Hematopoietic multipotent progenitor cell treated with erythropoietin and hydrocortisone succinate and interleukin-3 and kit ligand, for 4 days (in vitro differentiated cells): ENCODE measurements around the gene TRMT1.

Source experiments
- DNase-seq: peaks from one replicate; pipeline ENCODE4 v3.0.0-alpha.2; 2015

The TRMT1 gene

DNA sequence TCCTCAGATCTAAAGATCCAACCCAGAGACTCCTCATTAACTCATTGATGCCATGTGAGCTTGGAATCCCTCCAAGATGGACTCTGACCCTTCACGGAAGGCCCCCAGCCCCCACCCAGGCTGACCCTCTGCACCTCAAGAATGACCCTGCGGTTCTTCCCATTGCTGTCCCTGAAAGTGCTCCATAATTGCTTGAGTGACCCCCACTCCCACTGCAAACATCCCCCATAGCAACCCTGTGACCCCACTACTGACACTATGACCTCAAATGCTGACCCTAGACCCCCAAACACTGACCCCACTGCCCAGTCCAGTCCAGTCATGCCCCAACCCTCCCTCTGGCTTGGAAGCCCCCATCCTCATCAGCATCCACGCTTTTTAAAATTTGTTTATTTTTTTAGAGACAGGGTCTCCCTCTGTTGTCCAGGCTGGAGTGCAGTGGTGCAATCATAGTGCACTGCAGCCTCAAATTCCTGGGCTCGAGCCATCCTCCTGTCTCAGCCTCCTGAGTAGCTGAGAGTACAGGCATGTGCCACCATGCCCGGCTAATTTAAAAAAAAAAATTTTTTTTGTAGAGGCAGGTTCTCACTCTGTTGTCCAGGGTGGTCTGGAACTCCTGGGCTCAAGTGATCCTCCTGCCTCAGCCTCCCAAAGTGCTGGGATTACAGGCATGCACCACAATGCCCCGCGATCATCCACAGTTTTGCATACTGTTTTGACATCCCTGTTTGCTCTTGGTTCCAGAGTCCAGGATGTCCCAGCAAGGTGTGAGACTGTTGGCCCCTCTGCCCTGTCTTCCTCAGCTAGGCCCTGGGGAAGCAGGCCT lies 14.7 kb downstream of the TRMT1 start:
- peak; percentile 49 for DNase-seq

DNA sequence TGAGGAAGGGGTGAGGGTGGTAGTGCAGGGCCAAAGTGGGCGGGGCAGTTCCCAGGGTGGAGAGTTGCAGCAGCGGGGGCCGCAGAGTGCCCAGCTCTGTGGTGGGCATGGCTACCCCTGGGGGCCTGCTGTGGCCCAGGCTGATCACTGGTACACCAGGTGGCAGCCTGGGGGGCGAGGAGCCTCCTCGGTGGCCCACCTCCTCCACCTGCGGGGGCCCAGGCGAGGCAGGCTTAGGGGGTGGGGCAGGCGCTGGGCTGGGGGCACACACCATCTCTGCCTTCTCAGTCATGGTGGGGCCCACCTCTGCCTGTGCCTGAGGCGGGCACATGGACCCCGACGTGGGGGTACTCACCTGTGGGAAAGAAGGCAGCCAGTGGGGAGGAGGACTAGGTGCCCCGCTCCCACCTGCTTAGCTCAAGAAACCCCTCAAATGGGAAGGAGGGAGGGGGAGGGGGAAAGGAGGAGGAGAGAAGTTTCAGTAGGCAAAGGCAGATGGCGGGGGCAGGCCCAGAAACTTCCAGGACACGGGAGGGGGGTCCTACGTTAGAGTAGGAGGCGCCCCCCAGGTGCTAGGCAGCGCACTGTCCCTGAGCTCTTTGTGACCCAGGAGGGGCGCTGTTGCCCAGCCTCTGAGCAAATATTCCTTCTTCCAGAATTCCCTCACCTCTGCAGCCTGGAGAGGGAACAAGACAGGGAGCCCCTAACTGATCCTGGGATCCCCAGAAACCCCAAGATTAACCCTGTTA lies 15.5 kb downstream of the TRMT1 start:
- peak; percentile 80 for DNase-seq

DNA sequence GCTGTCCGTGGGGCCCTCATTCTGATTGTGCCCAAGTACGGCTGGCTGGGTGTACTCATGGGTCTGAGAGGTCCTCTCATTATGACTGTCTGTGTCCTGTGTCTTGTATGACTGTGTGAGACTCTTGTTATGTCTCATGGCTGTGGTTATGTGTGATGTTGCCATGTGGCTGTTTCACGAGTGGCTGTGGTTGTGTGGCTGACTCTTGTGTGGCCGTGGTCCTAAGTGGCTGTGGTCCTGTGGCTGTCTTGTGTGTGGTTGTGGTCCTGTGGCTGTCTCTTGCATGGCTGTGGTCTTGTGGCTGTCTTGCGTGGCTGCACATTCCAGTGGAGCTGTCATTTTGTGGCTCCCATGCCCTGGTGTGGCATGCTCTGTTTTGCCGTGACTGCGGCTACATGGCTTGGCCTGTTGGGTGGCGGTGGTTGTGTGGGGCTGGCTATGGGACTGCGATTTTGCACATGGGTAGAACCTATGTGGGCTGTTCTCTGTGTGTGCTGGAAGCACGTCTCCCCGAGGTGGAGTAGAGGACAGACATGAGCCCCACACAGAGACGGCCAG lies 16.4 kb downstream of the TRMT1 start:
- DNase-seq = peak; percentile 75

DNA sequence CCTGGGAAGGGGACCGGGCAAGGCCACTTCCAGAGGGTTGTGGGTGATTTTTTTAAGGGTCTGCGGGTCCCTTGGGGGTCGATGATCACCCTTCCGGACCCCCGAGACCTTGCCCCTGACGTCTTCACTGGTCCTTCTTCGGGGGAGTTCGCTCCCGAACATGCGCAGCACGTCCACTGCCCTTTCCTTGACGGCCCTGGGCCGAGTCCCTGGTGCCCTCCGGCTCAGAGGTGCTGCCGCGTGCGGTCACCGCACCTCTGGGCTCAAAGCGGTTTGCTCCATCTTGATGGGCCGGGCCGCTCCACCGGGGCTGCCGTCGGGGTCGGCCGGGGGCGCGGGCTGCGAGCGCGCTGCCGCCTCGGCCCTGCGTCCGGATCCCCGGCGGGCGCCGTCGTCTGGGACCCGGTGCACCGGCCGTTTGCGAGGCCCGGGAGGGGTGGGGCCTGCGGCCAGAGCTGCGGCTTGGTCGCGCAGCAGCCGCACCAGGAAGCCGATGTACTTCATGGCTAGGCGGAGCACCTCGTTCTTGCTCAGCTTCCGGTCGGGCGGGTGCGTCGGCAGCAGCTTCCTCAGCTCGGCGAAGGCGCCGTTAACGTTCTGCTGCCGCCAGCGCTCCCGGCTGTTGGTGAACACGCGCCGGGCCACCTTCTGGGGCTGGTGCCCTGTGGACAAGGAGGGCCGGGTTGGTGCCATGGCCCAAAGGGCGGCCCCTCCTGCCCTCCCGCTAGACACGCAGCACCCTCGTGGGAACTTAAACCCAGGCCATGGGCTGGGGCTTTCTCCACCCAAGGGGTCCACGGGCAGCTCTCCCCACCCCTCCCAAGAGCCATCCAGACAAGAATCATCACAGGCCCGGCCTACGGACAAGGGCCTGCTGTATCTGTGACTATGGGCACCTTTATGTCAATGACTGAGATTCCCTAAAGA lies 17.2 kb downstream of the TRMT1 start:
- peak; percentile 95 for DNase-seq

DNA sequence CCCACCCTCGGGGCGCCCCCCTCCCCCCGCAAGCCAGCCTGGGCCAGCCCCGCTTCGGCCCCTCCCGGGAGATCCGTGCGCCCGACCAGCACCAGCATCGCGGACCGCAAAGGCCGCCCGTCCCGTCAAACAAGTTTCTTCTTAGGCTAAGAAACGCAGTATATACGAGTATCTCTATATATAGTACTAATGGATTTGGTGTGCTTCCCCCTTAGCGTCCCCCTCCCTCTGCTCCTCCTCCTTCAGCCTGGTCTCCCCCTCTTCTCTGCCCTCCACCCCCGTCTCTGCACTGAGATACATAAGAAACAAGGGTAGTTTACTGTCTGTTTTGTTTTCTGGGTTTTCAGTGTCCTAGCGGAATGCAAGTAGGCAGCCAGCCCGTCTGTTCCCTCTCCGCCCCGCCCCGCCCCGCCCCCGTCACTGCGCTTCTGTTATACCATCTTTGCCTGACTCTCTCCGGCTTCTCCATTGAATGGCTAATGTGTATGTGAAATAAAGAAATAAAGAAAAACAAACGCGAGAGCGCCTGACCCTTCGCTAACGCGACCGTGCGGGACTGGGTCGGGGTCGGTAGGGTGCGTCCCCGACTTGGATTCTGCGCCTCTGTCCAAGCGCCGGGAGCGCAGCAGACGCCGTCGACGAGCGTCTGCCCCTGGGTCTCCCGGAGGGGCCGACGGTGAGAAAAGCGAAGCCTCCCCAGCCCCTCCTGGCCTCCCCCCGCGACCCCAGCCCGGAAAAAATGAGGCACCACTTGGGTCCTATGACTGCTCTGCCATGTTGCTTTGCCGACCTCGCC lies 18.1 kb downstream of the TRMT1 start:
- peak; percentile 93 for DNase-seq

DNA sequence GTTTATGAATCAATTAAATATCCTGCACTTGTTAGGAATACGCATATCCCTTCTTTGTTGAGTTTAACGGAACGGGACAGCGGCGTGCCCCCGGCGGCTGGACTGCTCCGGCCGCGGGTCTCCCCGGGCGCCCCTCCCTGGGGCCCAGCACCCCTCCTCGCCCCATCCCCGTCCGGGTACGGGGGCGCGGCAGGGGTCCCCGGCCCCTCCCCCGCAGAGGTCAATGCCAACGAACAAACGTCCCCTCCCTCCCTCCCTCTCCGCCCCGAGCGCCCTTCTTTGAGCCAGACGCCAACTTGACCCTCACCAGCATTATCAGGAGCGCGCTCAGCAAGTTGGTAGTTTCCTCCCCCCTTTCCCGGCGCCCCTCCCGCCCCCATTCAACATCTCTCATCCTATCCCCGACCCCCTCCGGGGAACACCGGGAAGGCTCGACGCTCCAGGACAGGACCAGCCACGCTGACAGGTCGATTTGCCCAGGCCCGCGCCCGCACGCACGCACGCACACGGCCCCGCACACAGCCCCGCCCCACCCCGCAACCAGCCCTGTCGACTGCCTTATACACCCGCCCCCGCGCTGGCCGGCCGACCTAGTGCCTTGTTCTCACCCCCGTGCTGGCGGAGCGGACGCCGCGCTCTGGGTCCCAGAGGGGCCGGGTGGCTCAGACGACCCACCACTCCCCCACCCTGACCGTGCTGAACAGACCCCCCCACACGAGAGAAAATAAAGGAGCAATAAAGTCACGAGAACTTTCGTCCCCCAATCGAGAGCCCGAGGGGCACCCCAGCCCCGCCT lies 18.9 kb downstream of the TRMT1 start:
- peak; percentile 91 for DNase-seq

DNA sequence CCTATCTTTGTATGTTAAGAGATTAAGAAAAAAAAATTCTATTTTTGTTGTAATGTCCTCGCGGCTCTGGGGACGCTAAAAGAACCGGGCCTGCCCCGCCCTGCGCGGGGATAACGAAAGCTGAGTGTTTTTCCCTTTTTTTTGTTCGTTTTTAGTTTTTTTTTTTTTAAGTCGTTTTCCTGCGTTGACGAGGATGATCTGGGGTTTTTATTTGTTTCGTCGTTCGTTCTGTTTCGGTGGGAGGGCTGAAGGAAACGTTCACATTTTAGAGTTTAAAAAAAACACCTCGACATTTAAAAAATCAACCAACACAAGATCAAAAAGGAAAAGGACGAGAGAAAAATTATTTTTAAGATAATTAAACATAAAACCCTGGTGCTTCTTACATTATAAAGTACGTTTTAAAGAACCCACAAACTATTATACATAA lies 19.5 kb downstream of the TRMT1 start:
- peak; percentile 79 for DNase-seq

DNA sequence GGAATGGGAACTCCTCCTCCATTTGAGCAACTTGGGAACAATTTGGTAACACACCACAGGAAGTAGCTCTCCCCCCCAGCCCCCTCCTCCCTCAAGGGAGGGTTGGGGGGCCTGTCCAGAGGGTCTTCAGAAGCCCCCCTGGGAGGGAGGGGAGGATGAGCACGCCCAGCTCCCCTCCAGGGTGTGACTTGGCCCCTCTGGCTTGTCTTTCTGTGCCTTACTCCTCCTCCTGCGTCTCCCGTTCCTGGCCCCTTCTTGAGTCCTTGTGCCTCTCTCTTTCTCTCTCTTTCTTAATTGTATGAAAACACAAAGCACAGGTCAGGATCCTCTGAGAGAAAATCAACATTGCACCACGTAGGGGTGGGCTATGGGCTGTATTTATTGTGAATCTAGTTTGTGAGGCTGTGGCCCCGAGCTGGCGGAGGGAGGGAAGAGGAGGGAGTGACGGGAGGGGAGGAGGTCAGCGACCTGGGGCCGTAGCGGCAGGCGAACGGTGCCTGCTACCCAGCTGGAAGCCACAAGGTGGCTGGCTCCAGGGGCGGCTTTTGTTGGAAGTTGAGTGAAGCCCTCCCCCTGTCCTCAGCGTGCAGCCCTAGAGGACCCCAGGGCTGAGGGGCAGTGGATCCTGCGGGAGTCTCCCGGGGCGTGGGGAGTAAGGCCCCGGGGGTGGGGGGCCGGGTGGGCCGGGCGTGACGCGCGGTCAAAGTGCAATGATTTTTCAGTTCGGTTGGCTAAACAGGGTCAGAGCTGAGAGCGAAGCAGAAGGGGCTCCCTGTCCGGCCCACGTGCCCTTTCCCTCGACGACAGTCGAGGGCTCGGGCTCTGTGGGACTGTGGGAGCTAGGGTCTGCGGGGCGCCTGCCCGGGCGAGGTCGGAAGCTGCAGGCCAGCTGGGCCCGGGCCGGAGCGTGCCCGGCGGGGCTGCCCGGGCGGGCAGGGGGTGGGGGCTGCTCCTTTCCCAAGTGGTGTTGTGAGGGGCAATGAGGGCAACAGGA lies 20.3 kb downstream of the TRMT1 start:
- DNase-seq = peak; percentile 92

DNA sequence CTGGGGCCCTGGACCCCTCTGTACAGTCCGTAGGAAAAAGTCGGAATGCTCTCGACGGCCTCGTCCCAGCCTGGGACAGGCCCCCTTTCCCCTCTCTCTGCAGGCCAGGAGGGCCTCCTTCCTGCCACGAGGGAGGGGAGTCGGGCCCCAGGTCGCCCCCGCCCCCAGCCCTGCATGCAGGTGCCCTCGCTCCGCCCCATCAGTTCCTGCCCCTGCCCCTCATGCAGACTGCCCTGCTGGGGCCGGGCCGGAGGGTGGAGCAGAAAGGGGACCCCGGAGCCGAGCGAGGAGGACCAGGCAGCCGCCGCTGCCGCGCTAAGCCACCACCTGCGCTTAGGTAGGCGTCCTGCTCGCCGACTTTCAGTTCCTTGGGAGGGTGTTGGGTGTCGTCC lies 21.2 kb downstream of the TRMT1 start:
- DNase-seq = peak; percentile 75

DNA sequence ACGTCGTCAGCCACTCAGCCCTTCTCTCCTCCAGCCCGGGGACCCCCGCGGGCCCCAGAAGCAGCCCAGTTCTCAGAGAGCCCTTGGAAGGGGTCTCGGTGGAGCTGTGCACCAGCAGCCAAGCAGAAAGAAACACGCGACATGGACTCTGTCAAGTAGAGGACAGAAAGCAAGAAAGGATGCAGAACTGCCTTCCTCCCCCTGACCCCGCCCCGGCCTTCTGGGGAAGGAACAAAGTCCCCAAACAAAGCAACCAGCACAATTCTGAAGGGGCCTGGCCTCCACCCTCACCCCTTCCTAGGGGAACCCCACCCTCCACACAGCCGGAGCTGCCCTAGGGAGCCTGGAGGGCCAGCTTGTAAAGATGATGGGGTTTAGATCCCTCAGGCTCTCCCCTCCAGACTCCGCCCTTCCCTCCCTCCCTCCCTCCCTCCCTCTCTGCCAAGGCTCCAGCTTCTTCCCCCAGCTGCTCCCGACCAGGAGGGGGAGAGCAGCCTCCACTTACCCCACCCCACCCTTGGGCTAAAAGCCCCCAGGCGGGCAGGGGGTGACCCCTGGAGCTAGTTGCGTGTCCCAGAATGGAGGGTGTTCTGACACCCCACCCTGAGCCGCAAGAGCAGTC lies 21.7 kb downstream of the TRMT1 start:
- DNase-seq = peak; percentile 77

DNA sequence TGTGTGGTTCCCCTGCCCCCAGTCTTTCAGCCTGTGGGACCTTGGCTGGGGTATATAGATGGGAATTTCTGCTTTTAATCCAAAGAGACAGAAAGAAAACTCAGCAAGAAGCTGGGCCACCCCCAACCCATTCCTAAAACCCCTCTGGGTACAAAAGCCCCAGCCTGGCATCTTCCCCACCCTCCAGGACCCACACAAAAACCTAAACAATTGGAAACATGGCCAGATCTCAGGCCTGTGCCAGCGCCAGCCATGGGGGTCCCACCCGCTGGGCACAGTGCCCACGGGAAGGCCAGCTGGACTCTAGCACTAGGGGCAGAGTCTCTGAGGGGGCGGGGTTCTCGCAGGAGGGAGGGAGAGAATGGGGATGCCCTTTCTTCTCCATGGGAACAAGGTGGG lies 22.4 kb downstream of the TRMT1 start:
- no peak for DNase-seq

DNA sequence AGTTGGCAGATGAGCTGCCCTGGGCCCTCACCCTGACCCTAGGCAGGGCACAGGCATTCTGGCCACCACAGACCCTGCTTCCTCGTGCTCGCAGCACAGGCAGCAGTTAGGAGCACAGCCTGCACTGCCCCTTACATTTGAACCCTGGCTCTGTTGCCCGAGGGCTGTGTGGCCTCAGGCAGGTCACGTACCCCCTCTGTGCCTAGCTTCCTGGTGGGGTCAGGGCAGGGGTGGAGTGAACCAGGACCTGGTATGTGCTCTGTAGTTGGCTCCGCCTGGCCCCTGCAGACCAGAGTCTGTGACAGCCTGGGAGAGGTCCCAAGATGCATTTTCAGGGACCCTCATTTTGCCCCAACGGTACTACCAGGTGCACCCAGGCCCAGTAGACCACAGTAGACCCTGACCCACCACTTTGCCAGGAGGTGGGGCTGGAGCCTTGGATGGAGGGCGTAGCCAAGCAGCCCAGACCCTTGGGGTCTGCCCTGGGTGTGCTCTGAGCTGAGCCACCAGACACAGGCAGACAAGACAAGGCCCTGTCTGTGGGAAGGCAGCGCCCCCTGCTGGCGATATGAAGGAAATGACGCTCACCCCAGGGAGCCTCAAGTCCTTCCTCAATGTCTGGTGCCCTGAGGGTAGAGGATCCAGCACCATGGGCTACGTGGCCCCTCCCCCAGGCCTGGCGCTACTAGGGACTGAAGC lies 23.0 kb downstream of the TRMT1 start:
- peak; percentile 95 for DNase-seq

DNA sequence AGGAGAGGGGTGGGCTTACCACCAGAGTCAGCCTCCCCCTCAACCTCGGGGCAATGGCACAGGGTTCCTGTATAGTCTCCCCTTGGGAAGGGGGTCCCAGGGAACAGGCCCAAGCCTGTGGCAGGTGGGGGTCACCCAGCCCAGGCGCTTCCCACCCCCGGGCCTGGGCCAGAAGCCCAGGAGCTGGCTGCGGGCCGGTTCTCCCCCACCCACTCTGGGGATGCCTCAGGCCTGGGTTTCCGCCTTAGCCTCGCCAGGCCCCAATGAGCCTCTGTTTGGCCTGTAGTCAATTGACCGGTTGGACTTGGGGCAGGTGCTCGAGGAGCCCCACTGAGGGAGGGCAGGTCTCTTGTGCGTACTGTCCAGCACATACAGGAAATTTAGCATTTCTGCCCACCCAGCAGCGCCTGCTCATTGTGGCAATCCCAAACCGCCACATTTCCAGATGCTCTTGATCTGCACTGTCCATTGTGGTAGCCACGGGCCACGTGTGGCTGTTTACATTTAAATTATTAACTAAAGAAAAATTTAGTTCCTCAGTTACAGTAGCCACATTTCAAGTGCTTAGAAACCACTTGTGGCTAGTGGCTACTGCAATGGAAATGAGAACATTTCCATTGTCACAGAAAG lies 23.8 kb downstream of the TRMT1 start:
- DNase-seq = peak; percentile 55

DNA sequence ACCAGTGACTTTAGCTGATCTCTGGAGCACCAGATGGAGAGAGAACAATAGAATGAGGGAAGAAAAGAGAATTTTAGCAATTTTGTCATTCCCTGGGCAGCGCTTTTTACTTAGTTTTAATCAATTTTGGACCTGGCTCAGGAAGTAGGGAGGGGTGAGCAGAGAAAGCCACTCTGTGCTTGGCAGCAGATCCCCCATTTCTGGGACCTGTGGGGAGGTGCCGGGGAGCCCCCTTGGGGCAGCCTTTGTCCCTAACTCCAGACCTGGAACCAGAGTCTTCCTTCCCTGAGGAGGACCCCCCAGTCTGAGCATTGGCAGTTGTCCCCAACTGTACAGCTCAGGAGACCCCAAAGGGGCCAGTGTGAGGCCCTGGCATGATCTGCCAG lies 24.4 kb downstream of the TRMT1 start:
- no peak for DNase-seq

DNA sequence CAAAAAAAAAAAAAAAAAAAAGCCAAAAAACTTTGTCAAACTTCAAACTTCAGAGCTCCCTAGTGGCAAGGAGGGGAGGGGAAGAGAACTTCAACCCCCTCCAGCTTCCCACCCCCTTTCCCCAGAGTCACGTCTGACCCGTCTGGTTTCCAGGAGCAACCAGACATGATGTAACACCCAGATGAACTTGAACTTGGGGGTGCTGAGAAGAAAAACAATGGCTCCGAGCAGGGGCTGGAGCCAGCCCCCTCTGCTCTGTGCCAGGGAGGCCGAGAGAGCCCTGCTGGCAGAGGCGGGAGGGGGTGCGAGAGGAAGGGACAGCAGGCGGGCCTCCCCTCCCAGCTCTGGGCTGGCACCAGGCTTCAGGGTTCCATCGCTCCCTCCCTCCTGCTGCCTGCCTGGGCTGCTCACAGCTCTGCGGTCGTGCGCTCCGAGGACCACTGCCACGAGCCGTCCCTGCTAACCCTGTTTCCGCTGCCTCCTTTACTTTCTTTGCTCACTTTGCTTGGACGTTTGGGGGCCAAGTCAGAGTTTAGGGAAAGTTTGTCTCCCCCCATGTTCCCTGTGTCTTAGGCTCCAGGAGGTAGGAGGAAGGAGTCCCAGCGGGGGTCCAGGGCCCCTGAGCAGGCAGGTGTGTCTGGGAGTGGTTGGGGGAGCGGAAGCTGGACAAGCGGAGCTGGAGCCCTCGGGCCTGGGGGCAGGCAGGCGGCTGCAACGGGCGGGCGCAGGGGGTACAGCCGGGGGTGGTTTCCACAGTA lies 25.0 kb downstream of the TRMT1 start:
- peak; percentile 70 for DNase-seq

DNA sequence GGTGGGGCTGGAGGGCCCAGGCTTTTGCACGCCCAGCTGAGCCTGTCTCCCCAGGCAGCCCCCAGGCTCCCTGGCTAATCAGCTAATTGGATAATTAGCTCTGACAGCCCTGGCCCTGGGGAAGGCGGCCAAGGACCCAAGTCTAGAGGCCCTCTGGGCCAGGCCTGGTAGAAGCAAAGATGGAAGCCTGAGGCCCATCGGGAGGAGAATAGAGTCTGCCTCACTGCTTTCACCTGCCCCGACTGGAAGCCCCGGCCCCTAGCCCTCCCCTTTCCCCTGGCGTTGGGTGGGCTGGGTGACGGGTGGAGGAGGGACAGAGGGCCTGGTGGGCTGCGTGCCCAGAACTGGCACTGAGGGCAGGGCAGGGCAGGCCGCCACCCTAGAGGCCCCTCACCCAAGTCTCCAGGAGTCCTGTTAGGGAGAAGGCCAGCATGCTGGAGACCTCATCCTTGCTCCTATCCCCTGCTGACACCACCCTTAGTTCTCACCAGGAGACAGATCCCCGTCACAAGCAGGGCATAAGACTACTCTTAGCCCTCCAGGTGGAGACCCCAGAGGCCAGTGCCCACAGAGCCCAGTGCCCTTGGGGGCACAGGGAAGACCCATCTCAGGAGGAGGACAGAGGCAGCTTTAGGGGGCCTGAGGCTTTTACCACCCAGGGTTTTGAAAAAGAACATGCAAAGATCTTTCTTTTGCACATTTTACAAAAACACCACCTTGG lies 25.9 kb downstream of the TRMT1 start:
- no peak for DNase-seq
